ENCODE results near the gene NSUN3. TPM values are rescaled to one million over a fixed set of nuclear protein-coding genes. Genes with fewer than 3 reads are reported as not detected.

NSUN3 gene
- total RNA-seq, 2 donors from 2014 or later = 18.4 to 19.4 TPM

- H3K27ac Mint-ChIP-seq = no peak overlapping the region
- no peak overlapping the region for H3K4me3 Mint-ChIP-seq
- H3K4me1 Mint-ChIP-seq (ENCODE audit: low read depth) = no peaks in the 10 kb centered on the region
- DNase-seq (no peak), ATAC-seq (replicated peaks in 1 of 2) (no peak)
- no peaks in the 10 kb centered on the region for H3K27me3 Mint-ChIP-seq (ENCODE audit: low read depth)
- H3K9me3 Mint-ChIP-seq = no peaks in the 10 kb centered on the region
- no peaks in the 10 kb centered on the region for H3K36me3 Mint-ChIP-seq (ENCODE audit: insufficient read depth in 2 of 2)
These were observed 12.3 kb upstream of the NSUN3 start for GRCh38 chr3:94050546-94050945.

DNA sequence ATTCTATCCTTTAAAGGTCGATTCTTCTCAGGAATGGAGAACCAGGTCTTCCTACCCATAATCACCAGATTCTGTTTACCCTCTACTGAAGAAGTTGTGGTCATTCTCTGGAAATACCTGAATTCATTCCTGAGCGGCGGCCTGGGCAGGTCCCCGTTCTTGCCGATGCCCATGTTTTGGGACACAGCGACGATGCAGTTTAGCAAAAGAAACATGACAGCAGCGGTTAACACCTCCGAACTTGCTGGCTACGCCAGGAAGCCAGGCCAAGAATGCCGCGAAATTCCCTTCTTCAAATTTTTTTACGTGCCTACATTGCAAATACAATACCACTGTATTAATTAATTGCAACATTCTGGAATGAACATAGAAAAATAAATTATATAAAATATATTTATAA is 1.6 kb upstream of the NSUN3 start:
- ATAC-seq (replicated peaks in 1 of 2) (no peak), DNase-seq (no peak)
- no peak overlapping the region for H3K4me3 Mint-ChIP-seq
- no peaks in the 10 kb centered on the region for H3K27me3 Mint-ChIP-seq (ENCODE audit: low read depth)
- peaks cover 57% of the 10 kb centered on the region for H3K4me1 Mint-ChIP-seq (ENCODE audit: low read depth)
- H3K36me3 Mint-ChIP-seq (ENCODE audit: insufficient read depth in 2 of 2) = peaks cover 2 to 15% of the 10 kb centered on the region in 2 donors
- H3K9me3 Mint-ChIP-seq = no peaks in the 10 kb centered on the region
- no peak overlapping the region for H3K27ac Mint-ChIP-seq

DNA sequence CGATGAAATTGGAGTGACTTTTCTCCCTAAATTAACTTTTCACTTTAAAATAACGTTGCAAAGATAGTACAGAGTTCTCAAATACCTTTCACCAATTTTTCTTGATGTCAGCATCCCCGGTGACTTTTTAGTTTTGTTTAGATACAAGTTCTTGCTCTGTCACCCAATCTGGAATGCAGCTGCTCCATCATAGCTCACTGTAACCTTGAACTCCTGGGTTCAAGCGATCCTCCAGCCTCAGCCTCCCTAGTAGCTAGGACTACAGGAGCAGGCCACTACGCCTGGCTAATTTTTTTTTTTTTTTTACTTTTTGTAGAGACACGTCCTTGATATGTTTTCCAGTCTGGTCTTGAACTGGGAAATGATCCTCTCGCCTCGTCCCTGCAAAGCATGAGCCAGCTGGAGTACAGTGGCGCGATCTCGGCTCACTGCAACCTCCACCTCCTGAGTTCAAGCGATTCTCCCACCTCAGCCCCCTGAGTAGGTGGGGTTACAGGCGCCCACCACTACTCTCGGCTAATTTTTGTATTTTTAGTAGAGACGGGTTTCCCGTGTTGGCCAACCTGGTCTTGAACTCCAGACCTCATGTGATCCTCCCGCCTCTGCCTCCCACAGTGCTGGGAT is 747 bp downstream of the NSUN3 start:
- H3K9me3 Mint-ChIP-seq = peaks cover 0 to 2% of the 10 kb centered on the region in 2 donors
- no peak for DNase-seq
- peaks cover 9 to 30% of the 10 kb centered on the region in 2 donors for H3K36me3 Mint-ChIP-seq (ENCODE audit: insufficient read depth in 2 of 2)
- no peak for ATAC-seq (replicated peaks in 1 of 2)
- H3K4me1 Mint-ChIP-seq (ENCODE audit: low read depth) = peaks cover 62% of the 10 kb centered on the region
- H3K27me3 Mint-ChIP-seq (ENCODE audit: low read depth) = no peaks in the 10 kb centered on the region
- H3K27ac Mint-ChIP-seq = peak overlapping the region; percentile 100
- H3K4me3 Mint-ChIP-seq = peak overlapping the region; percentile 90 to 95

GRCh38 chr3:94064243-94064860 is 1.5 kb downstream of the NSUN3 start:
- ATAC-seq (replicated peaks in 1 of 2) (no peak), DNase-seq (no peak)
- Mint-ChIP-seq H3K36me3 (ENCODE audit: insufficient read depth in 2 of 2) (peaks cover 9 to 30% of the 10 kb centered on the region in 2 donors), H3K27me3 (ENCODE audit: low read depth) (no peaks in the 10 kb centered on the region), H3K27ac (peak overlapping the region; percentile 100), H3K4me1 (ENCODE audit: low read depth) (peaks cover 66% of the 10 kb centered on the region), H3K9me3 (peaks cover 0 to 2% of the 10 kb centered on the region in 2 donors), H3K4me3 (peak overlapping the region; percentile 90 to 95)

GRCh38 chr3:94065122-94065521 is 2.3 kb downstream of the NSUN3 start:
- DNase-seq = no peak
- no peak for ATAC-seq (replicated peaks in 1 of 2)
- H3K36me3 Mint-ChIP-seq (ENCODE audit: insufficient read depth in 2 of 2) = peaks cover 9 to 28% of the 10 kb centered on the region in 2 donors
- peaks cover 0 to 2% of the 10 kb centered on the region in 2 donors for H3K9me3 Mint-ChIP-seq
- peak overlapping the region; percentile 7 for H3K27ac Mint-ChIP-seq
- H3K4me3 Mint-ChIP-seq = peak overlapping the region; percentile 47 to 65
- no peaks in the 10 kb centered on the region for H3K27me3 Mint-ChIP-seq (ENCODE audit: low read depth)
- H3K4me1 Mint-ChIP-seq (ENCODE audit: low read depth) = peaks cover 72% of the 10 kb centered on the region

DNA sequence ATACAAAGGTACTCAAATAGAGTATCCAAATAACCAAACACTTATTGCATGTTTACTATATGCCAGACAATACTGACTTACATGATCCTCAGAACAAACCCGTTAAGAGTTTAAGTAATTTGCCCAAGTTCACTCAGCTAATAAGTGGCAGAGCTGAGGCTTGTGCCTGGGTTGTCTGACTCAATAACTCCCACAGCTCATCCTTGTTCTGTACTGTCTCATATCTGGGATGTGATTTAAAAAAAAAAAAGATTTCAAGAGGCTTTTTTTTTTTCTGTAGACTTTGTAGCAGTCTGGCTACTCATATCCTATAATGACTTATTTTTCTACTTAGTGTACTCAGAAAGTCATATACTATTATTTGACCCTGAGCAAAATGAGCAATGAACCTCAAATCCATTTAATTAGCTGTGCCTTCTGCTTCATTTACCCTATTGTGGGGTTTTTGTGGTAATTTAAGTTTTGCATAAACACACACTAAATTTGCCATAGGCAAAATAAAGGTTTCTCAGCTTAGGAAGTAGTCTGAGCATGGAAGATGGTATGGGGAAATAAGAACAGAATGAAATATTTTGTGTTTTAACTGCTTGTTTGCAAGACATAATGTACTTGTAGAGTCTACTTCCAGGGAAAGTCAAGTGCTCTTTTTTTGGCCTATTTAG is 3.1 kb downstream of the NSUN3 start:
- Mint-ChIP-seq H3K36me3 (ENCODE audit: insufficient read depth in 2 of 2) (peaks cover 9 to 23% of the 10 kb centered on the region in 2 donors), H3K4me1 (ENCODE audit: low read depth) (peaks cover 73% of the 10 kb centered on the region), H3K27me3 (ENCODE audit: low read depth) (no peaks in the 10 kb centered on the region), H3K4me3 (peak overlapping the region in 1 of 2 donors; percentile 66), H3K9me3 (peaks cover 0 to 2% of the 10 kb centered on the region in 2 donors), H3K27ac (peak overlapping the region; percentile 88)
- ATAC-seq (replicated peaks in 1 of 2) = peak; percentile 20 to 50
- no peak for DNase-seq

DNA sequence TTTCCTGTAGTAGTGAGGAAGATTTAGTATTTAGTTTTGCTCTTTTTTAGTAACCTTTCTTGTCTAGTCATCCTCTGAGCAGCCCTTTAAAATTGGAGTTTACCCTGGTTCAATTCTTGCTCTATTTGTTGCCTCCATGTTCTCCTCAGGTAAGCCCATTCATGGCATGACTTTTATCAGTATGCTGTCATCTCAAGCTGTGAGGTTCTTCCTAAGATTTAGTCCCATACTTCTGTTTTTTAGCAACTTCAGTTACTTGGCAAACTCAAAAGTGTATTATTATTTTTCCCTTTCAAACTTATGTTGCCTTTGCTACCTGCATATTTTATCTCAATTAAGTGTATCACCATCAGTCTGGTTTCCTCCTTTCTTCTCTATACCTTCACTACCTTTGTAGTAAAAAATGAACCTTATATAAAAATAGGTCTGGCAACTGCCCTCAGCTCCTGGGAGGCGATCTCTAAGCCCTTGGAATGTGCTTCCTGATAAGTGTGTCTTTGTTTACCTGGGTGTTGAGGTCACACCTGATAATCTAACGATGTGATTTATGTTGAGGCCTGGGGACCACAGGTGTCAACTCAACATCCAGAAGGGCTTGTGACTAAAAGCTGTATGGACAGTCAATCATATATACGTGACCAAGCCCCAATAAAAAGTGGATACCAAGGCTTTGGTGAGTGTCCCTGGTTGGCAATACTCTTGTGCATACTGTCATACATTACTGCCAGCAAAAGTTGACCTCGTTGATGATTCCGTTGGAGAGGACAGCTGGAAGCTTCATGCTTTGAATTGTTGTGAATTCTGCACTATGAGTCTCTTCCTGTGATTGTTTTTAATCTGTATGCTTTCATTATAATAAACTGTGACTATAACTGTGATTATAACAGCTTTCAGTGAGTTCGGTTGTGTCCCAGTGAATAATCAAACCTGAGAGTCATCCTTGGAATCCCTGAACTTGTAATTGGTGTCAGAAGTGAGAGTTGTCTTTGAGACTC is 3.9 kb downstream of the NSUN3 start:
- Mint-ChIP-seq H3K36me3 (ENCODE audit: insufficient read depth in 2 of 2) (peaks cover 9 to 23% of the 10 kb centered on the region in 2 donors), H3K27me3 (ENCODE audit: low read depth) (no peaks in the 10 kb centered on the region)

GRCh38 chr3:94069194-94069813 is 6.4 kb downstream of the NSUN3 start:
- peaks cover 0 to 2% of the 10 kb centered on the region in 2 donors for H3K9me3 Mint-ChIP-seq
- peaks cover 83% of the 10 kb centered on the region for H3K4me1 Mint-ChIP-seq (ENCODE audit: low read depth)
- ATAC-seq (replicated peaks in 1 of 2) (no peak), DNase-seq (no peak)
- peak overlapping the region in 1 of 2 donors; percentile 19 for H3K4me3 Mint-ChIP-seq
- no peaks in the 10 kb centered on the region for H3K27me3 Mint-ChIP-seq (ENCODE audit: low read depth)
- peak overlapping the region; percentile 54 for H3K27ac Mint-ChIP-seq
- H3K36me3 Mint-ChIP-seq (ENCODE audit: insufficient read depth in 2 of 2) = peaks cover 14 to 32% of the 10 kb centered on the region in 2 donors

More for the DNA sequence above, 3.9 kb downstream of the NSUN3 start:
- Mint-ChIP-seq H3K27ac (peak overlapping the region; percentile 88), H3K4me1 (ENCODE audit: low read depth) (peaks cover 77% of the 10 kb centered on the region), H3K9me3 (peaks cover 0 to 2% of the 10 kb centered on the region in 2 donors), H3K4me3 (peak overlapping the region in 1 of 2 donors; percentile 66)
- DNase-seq (no peak), ATAC-seq (replicated peaks in 1 of 2) (no peak)

DNA sequence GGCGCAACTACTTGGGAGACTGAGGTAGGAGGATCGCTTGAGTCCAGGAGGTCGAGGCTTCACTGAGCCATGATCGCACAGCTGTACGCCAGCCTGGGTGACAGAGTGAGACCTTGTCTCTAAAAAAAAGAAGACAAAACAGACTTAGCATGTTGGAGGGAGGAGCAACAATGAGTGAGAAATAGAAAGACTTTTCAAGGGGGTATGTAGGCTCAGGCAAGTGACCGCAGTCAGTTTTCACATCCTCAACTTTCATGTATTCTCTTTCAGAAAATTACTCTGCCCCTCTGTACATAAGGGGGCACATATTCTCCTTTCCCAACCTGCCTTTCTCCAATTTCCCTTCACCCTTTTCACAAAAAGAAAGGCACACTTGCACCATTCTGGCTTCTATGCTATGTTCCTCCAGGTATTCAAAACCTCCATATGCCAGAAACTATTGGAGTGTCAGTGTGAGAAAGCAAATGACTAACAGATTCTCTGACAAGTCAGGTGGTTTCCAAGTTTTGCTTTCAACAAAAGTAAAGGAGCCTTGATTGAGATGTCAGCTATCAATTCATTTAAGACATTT is 7.6 kb downstream of the NSUN3 start:
- ATAC-seq (replicated peaks in 1 of 2) = peak; percentile 53 to 67
- Mint-ChIP-seq H3K27me3 (ENCODE audit: low read depth) (no peaks in the 10 kb centered on the region), H3K27ac (peak overlapping the region; percentile 17), H3K4me1 (ENCODE audit: low read depth) (peaks cover 78% of the 10 kb centered on the region), H3K4me3 (peak overlapping the region in 1 of 2 donors; percentile 6), H3K36me3 (ENCODE audit: insufficient read depth in 2 of 2) (peaks cover 12 to 29% of the 10 kb centered on the region in 2 donors), H3K9me3 (peaks cover 0 to 2% of the 10 kb centered on the region in 2 donors)
- DNase-seq = no peak

GRCh38 chr3:94071713-94072284 is 8.9 kb downstream of the NSUN3 start:
- Mint-ChIP-seq H3K27ac (peak overlapping the region; percentile 9), H3K9me3 (peaks cover 0 to 2% of the 10 kb centered on the region in 2 donors), H3K36me3 (ENCODE audit: insufficient read depth in 2 of 2) (peaks cover 16 to 28% of the 10 kb centered on the region in 2 donors), H3K27me3 (ENCODE audit: low read depth) (no peaks in the 10 kb centered on the region), H3K4me1 (ENCODE audit: low read depth) (peaks cover 66% of the 10 kb centered on the region), H3K4me3 (no peak overlapping the region)
- ATAC-seq (replicated peaks in 1 of 2) = peak; percentile 76 to 78
- DNase-seq = no peak

GRCh38 chr3:94076055-94076454 is 13.2 kb downstream of the NSUN3 start:
- ATAC-seq (replicated peaks in 1 of 2) = no peak
- no peak overlapping the region for H3K27ac Mint-ChIP-seq
- DNase-seq = no peak
- H3K27me3 Mint-ChIP-seq (ENCODE audit: low read depth) = no peaks in the 10 kb centered on the region
- no peaks in the 10 kb centered on the region for H3K9me3 Mint-ChIP-seq
- H3K36me3 Mint-ChIP-seq (ENCODE audit: insufficient read depth in 2 of 2) = peaks cover 11 to 25% of the 10 kb centered on the region in 2 donors
- peaks cover 52% of the 10 kb centered on the region for H3K4me1 Mint-ChIP-seq (ENCODE audit: low read depth)
- H3K4me3 Mint-ChIP-seq = no peak overlapping the region
